Mucosa of gallbladder (tissue), 1 donor: ENCODE measurements around the gene ANKS3. TPM values are rescaled to one million over a fixed set of nuclear protein-coding genes. Genes with fewer than 3 reads are reported as not detected.

Experiments used
- DNase-seq: peaks from one replicate; pipeline ENCODE4 v3.0.0-alpha.2; 2020; ENCODE audit warnings: low spot score
- total RNA-seq: library from RNA; stranded (reverse); gene quantifications from one replicate; pipeline ENCODE4 v1.2.1, GENCODE V29; 2021
- donor health status: DM: no; HTN: no; CAD: no.

Gene ANKS3, protein sequence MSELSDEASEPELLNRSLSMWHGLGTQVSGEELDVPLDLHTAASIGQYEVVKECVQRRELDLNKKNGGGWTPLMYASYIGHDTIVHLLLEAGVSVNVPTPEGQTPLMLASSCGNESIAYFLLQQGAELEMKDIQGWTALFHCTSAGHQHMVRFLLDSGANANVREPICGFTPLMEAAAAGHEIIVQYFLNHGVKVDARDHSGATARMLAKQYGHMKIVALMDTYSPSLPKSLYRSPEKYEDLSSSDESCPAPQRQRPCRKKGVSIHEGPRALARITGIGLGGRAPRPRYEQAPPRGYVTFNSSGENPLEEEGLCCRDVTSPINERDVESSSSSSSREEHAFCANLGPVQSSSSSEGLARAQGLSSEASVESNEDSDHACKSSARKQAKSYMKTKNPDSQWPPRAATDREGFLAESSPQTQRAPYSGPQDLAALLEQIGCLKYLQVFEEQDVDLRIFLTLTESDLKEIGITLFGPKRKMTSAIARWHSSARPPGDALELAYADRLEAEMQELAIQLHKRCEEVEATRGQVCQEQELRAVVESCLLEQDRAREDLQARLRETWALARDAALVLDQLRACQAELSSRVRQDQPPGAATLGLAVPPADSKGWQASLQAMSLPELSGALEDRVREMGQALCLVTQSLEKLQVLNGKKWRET
- total RNA-seq = 27.1 TPM

DNA sequence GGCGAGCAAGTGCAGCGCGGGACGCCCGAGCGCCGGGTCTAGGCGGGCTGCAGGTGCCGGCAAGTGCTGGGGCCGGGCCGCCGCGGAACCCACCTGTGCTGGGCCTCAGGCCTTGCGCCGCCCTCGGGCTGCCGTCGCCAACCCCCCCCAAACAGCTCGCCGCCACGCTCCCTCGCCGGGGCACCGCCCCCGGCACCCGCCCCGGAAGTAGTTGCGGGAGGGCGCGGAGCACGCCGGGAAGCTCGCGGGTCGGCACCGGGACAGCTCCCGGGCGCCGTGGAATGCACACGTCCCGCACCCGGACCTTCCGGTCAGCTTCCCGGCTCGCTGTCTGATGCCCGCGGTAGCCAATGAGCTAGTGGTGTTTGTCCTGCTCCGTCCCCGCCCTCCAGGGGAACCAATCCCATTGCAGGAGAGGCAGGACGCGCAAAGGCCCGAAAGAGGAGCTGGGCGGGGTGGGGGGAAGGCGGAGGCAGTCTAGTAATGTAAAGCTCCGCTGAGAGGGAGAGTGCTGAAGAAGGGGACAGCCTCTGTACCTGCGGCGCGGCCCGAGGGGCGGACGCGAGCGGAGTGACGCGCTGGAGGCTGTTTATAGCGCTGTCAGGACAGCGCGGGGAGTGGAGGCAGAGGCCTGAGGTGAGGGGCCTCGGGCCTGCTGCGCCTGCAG, at the start of gene ANKS3, which contains the start of gene DNAAF8:
Gene ANKS3 (minus strand): TSS at position 209 of the 667 bp plus-strand sequence. CDS start 4,122 bp downstream, outside the sequence.
Gene DNAAF8 (plus strand): TSS at position 475 of the 667 bp plus-strand sequence. CDS start 1,978 bp downstream, outside the sequence.
- DNase-seq = peak; percentile 97

DNA sequence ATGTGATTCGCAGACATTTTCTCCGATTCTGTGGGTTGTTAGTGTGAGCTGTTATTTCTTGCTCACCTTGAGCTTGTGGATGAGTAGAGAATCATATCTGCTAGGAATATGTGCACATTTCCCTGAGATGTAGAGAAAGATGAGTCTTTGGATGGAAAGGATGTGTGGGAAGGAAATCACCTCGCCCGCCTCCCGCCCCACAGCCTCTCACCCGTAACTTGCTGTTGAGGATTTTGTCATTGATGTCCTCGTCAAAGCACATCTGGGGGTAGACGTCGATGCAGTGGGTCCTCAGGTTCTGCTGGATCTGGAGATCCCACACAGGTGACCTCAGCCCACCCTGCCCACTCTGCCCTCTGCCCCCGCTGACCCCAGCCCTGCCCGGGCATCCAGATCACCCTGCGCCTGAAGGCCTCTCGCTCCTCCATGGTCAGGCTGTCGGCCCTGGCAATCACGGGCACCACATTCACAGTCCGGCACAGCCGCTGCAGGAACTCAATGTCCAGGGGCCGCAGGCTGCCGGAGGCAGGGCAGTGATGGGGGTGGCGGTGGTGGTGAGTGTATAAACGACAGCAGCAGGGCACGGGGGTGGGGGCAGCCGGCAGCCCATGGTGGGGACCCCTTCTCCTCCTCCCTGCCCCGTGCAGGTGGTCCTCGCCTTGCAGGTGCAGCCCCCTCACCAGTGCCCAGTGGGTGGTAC, 49.3 kb upstream of the ANKS3 start:
- no peak for DNase-seq

DNA sequence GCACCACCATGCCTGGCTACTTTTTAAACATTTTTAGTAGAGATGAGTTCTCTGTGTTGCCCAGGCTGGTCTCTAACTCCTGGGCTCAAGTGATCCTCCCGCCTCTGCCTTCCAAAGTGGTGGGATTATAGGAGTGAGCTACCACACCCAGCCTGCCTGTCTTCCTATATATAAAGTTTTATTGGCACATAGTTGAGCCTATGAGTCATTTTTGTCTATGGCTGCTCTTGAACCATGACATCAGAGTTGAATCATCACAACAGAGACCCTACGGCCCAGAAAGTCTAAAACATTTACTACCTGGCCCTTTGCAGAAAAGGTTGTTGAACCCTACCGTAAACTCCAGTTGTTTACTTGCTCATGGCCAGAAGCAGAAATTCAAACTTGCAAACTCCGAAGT, 46.2 kb upstream of the ANKS3 start:
- DNase-seq = no peak

DNA sequence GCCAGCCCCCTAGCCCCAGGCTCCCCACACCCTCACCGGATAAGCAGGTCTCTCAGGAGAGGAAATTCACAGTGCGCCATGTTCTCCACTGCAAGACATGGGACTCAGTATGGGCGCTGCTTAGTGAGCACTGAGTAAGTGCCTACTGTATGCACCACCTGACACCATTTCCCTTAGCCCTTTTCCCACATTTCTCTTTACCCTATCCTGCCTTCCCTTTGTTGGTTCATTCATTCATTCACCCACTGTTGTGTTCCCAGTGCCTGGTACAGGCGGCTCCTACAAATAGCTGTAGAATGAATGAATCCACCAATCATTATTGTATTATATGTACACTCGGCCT, 44.0 kb upstream of the ANKS3 start:
- DNase-seq = no peak

DNA sequence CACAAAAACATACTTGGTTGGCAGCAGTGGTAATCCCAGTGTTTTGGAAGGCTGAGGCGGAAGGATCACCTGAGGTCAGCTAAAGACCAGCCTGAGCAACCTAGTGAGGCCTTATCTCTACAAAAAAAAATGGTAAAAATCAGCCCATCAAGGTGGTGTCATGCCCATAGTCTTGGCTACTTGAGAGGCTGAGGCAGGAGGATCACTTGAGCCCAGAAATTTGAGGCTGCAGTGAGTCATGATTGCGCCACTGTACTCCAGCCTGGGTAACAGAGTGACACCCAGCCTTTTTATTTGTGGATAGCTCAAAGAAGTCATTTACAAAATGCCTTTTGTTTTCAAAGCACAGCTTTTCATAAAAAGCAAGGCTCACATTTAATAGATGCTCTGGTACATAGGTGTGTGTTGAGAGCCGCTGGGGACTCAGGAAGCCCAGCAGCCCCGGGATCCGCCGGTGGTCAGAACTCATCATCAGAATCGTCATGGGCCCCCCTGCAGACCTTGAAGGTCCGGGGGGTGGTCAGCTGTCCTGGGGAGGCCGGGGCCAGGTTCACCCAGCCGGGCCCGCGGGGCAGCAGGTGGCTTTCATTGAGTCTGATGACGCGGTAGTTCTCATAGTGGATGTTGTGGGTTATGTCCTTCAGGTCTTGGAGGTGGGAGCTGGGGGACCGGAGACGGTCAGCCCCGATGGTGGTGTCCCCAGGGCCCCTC, 43.4 kb upstream of the ANKS3 start:
- DNase-seq = no peak

DNA sequence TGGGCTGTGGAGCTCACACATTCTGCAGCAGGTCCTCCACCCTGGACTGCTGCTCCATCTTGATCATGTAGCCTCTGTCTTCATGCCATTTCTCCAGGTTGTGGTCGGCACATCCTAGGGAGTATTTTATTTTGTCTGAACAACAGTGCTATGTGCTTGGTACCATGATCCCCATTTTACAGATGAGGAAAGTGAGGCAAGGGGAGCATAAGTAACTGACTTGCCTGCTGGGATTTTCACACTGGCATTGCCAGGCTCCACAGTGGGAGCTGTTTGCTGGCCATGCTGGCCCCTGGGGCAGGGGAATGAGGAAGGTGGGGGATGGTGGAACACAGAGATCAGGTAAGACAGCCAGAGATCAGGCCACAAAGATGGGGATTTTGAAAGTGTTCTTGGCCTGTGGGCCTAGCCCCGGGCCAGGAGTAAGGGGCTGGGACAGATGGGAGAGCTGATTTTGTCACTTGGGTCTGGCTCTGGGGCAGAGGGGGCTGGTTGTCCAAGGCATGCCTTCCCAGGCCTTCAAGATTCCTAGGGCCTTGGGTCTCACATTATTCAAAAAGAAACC, 42.2 kb upstream of the ANKS3 start:
- DNase-seq = no peak

DNA sequence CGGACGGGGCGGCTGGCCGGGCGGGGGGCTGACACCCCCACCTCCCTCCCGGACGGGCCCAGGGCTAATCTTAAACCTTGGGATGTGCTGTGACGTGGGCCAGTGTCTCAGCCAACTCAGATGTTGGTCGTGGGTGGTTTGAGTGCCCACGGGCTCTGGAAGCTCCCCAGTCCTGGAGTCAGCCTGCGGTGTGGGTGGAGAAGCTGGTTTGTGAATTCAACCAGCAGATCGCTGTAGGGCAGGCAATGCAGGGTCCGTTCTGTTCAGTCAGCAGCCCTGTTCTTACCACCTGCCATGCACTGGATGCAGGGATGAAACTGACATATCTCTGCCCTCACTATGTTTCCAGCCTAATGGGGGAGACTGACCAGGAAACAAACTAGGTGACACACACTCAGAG, 40.9 kb upstream of the ANKS3 start:
- DNase-seq = no peak

DNA sequence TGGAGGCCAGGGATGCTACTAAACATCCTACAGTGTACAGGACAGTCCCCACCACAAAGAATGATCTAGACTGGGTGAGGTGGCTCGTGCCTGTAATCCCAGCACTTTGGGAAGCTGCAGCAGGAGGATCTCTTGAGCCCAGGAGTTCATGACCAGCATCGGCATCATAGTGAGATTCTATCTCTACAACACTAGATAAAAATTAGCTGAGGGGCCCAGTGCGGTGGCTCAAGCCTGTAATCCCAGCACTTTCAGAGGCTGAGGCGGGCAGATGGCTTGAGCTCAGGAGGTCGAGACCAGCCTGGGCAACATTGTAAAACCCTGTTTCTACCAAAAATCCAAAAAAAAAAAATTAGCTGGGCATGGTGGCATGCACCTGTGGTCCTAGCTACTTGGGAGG, 38.3 kb upstream of the ANKS3 start:
- DNase-seq = no peak

DNA sequence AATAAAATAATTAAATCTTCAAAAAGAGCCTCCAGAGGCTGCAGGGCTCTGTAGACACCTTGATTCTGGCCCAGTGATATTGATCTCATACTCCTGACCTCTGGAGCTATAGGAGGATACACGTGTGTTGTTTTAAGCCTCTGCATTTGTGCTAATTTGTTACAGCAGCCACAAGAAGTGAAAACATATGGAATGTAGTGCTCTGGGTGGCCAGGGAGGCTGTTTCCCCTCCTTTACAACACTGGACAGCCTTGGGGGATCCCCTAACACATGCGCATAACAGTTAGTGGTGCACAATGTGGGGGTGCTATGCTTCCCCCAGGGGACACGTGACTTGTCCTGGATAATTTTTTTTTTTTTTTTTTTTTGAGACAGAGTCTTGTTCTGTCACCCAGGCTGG, 37.6 kb upstream of the ANKS3 start:
- DNase-seq = no peak

DNA sequence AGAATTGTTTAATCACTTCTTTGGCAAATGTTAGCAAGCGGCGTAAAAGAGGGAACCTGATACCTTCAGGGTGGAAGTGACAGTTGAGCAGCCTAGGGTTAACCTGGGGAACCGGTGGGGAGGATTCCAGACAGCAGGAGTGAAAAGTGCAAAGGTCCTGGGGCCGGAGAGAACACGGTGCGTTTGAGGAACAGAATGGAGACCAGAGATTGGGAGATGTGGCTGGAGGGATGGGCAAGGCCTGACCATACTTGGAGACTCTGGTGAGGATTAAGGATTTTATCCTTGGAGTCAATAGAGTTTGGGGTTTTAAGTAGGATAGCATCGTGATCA, 35.2 kb upstream of the ANKS3 start:
- no peak for DNase-seq

DNA sequence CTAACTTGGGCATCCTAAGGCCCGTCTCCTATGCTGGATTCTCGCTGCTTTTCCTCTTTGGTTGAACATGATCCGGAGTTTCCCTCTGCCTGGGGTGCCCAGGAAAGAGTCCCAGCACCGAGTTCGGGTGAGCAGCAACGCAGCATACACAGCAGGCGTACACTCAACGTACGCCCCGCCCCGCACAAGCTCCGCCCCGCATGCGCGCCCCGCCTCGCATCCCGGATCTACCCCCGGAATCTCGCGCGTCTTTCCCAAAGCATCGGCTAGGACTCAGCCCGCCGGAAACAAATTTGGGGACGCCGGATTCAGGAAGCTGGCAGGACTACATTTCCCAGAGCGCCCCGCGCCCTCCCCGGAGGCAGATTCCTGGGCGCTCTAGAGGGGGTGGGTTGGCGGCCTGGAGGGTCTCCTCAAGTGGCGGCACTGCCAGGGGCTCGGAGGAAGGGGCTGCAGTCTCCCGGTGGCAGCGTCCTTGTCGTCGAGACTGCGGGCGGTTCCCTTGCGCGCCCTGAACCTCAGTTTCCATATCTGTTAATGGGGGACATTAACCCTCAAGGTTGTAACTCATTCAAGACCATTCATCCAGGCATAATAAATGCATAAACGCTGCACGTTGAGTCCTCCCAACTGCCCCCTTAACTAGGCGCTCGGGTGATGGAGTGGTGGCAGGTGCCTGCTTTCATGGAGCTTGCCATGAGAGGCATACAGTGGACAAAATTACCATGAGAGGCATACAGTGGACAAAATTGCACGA, 34.7 kb upstream of the ANKS3 start:
- peak; percentile 98 for DNase-seq

DNA sequence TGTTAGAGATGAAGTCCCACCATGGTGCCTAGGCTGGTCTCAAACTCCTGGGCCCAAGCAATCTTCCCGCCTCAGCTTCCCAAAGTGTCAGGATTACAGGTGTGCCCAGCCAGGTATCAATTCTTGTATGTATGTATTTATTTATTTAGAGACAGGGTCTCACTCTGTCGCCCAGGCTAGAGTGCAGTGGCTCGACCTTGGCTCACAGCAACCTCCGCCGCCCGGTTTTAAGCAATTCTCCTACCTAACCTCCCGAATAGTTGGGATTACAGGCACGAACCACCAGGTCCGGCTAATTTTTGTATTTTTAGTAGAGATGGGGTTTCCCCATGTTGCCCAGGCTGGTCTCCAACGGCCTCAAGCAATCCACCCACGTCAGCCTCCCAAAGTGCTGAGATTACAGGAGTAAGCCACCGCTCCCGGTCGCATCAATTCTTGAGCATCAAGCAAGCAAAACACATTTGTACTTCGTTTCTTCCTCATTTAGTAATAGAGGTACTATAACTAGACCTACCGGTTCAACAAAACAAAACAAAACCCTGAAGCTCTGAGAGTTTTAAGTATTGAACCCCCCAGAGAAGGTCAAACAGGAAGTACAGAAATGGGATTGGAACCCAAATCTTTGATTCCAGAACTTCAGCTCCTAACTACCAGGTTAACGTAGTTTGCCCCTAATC, 33.9 kb upstream of the ANKS3 start:
- DNase-seq = no peak

DNA sequence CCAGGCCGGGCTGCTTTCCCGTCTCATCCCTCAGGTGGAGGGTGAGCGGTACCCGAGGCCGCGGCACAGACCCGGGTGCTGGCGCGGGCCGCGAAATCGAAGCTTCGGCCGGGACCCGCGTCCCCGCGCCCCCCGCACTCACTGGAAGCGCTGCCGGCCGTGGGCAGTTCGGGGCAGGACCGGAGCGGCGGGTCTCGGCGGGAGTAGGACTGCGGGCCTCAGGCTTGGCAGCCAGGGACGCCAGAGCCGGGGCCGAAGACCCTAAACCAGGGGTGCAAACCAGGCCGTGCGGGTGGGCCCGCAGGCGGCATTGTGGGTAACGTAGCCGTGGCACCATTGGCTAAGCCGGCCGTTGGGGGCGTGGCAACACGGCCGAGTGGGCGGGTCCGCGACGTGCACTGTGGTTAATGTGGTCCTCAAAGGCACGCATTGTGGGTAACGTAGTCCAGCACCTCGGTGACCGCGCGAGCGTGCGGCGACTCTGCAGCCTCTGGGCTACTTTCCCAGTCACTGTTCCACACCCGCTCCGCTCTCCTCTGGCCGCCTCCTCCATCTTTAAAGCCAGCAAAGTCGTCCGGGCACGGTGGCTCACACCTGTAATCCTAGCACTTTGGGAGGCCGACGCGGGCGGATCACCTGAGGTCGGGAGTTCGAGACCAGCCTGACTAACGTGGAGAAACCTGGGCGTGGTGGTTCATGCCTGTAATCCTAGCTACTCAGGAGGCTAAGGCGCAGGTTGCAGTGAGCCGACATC, 33.0 kb upstream of the ANKS3 start, which contains the start of gene ZNF500:
Gene ZNF500 (minus strand): TSS at position 288 of the 754 bp plus-strand sequence. CDS start 1,184 bp downstream, outside the sequence.
- peak; percentile 98 for DNase-seq

DNA sequence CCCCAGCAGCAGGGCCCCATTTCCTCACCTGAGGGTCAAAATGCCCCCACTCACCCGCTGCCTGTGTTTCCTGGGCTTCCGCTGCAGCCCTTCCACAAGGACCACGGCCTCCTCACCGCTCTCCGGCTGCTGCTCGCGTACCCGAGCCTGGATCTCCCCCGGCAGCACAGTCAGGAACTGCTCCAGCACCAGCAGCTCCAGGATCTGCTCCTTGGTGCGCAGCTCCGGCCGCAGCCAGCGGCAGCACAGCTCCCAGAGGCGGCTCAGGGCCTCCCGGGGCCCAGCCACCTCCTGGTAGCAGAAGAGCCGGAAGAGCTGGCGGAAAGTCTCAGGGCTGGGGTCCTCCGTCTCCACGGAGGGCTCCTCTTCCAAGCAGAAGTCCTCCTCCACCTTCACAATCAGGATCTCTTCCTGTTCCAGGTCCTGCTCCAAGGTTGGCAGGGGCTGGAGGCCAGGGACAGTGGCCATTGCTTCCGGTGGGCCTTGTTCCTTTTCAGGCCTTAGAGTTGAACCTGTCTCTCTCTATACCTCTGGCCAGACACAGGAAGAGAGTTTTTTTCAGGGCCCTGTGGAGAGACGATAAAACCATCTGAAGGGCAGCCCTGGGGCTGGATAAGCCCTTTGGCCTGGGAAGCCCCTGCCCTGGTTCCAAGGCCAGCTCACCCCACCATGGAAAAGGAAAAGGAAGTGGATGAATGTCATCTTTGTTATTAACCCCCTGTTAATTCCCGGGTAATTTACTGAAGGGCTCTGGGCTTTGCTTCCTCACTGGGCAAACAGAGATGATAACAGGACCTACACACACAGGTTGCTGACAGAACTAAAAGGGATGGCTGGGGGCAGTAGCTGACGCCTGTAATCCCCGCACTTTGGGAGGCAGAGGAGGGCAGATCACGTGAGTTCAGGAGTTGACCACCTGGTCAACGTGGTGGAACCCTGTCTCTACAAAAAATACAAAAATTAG, 31.7 kb upstream of the ANKS3 start:
- no peak for DNase-seq

DNA sequence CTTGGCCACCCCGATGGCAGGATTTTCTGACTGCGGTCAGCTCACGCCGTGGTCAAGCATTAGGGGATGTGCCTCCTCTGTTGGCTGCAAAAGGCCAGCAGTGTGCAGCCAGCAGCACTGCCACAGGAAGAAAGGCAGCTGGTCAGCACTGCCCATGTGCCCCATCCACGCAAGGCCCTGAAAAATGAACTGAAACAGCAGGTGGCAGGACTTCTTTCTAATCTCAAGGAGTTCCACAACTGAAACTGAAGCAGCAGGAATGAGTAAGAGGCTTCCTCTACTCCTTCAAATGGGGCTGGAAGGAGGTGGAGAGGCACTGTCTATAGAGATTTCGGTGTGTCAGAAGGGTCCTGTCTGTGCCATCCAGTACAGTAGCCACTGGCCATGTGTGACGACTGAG, 29.7 kb upstream of the ANKS3 start:
- no peak for DNase-seq

DNA sequence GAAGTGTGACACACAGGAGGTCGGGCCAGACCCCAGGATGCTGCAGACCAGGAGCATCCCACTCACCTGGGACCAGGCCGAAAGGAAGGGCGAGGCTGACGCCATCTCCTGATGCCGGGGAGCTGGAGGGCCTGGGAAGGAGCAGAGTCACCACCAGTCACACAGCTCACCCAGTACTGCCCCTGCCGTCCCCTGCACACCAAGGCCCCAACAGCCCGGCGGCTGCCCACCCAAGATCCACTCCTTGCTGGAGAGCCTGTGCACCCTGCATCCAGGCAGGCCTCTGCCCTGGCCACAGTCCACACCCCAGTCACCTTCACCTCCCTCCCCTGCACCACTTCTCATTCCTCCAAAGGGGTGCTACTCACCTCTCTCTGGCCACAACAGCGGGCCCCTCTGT, 28.1 kb upstream of the ANKS3 start:
- no peak for DNase-seq

DNA sequence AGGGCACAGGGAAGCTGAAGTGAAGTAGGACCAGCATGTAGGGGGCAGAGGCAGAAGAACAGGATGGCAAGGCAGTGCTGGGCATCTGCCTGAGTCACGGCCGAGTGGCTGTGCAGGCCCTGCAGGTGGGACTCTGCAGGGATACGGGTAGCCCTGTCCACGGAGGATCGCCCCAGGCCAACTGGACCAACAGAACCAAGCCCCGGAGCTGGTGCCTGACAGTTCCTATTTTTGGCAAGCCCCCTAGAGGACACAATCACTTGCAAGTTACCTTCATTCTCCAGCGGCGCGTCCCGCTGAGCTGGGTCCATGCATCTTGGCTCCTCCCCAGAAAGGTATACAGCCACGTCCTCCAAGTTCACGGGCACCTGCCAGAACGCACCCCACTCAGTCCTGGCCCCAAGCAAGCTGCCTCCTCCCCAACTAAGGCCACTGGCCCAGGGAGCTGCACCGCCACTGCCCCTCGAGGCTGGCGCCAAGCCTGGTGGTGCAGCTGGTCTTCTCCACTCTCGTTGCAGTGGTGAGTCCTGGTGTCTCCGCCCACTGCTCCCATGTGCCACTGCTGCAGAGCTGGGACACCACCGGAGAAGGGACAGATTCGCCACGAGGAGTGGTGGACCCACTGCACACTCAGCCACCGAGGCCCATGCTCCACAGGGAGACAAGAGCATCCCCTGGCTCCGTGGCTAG, 26.3 kb upstream of the ANKS3 start:
- no peak for DNase-seq
